ENCODE results near the gene KRT25.

DNA sequence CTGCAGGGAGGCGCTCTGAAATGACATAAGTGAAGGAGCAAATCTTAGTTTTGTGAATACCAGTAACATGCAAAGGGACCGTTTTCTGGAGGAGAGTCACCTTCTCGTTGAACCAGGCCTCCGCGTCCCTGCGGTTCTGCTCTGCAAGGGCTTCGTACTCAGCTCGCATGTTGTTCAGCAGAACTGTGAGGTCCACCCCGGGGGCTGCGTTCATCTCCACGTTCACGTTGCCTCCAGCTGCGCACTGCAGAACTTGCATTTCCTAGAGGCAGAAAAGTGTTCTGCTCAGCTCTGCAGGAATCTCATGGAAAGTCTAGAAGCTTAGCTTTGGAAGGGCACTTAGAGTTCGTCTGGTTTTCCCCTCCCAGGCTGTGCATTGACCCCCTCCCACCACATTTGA lies 4.1 kb downstream of the KRT25 start:
- TF ChIP-seq CEBPB (IDR thresholded peaks at IDR 0.05; ENCODE audit: borderline replicate concordance, low read depth, low read length), result no peak
- TF ChIP-seq SMC3 (IDR thresholded peaks at IDR 0.05; ENCODE audit: low read length), result no peak
- no peak for TF ChIP-seq SALL2 (CRISPR knock-in tag; IDR thresholded peaks at IDR 0.05)
- no peak for TF ChIP-seq POLR2A (IDR thresholded peaks at IDR 0.05; ENCODE audit: insufficient read depth in 1 of 2, low read depth in 2 of 2, low read length in 2 of 2)
- TF ChIP-seq ZFP37 (CRISPR knock-in tag; IDR thresholded peaks at IDR 0.05; ENCODE audit: borderline replicate concordance), result no peak
- no peak for TF ChIP-seq MYC (CRISPR knock-in tag; IDR thresholded peaks at IDR 0.05; ENCODE audit: borderline replicate concordance)
- no peak for TF ChIP-seq PHF21A (CRISPR knock-in tag; IDR thresholded peaks at IDR 0.05)
- TF ChIP-seq ZNF672 (CRISPR knock-in tag; IDR thresholded peaks at IDR 0.05), result no peak
- TF ChIP-seq, protein P1, sequence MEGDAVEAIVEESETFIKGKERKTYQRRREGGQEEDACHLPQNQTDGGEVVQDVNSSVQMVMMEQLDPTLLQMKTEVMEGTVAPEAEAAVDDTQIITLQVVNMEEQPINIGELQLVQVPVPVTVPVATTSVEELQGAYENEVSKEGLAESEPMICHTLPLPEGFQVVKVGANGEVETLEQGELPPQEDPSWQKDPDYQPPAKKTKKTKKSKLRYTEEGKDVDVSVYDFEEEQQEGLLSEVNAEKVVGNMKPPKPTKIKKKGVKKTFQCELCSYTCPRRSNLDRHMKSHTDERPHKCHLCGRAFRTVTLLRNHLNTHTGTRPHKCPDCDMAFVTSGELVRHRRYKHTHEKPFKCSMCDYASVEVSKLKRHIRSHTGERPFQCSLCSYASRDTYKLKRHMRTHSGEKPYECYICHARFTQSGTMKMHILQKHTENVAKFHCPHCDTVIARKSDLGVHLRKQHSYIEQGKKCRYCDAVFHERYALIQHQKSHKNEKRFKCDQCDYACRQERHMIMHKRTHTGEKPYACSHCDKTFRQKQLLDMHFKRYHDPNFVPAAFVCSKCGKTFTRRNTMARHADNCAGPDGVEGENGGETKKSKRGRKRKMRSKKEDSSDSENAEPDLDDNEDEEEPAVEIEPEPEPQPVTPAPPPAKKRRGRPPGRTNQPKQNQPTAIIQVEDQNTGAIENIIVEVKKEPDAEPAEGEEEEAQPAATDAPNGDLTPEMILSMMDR (CRISPR knock-in tag; IDR thresholded peaks at IDR 0.05), result no peak
- TF ChIP-seq, protein P2, sequence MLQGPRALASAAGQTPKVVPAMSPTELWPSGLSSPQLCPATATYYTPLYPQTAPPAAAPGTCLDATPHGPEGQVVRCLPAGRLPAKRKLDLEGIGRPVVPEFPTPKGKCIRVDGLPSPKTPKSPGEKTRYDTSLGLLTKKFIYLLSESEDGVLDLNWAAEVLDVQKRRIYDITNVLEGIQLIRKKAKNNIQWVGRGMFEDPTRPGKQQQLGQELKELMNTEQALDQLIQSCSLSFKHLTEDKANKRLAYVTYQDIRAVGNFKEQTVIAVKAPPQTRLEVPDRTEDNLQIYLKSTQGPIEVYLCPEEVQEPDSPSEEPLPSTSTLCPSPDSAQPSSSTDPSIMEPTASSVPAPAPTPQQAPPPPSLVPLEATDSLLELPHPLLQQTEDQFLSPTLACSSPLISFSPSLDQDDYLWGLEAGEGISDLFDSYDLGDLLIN (CRISPR knock-in tag; IDR thresholded peaks at IDR 0.05; ENCODE audit: borderline replicate concordance), result no peak
- no peak for TF ChIP-seq POLR2AphosphoS5 (IDR thresholded peaks at IDR 0.05; ENCODE audit: low read depth, low read length)
- no peak for TF ChIP-seq SMARCC2 (IDR thresholded peaks at IDR 0.05)
- TF ChIP-seq PHF8 (CRISPR knock-in tag; IDR thresholded peaks at IDR 0.05), result no peak

Measured in HepG2 (cell line).